HepG2 (cell line): ENCODE measurements around the gene ETS1. TPM values are rescaled to one million over a fixed set of nuclear protein-coding genes. Genes with fewer than 3 reads are reported as not detected.

Experiments used
- ATAC-seq: fragments of 200-7000 bp; cut with Tn5 transposase; 3 replicates; pipeline ENCODE4 v1.9.1; 2020; ENCODE audit warnings: mild to moderate bottlenecking, moderate library complexity
- BruUV-seq: library from RNA; stranded (reverse); fragments of 400-500 nt; replicated peaks from 2 replicates; lab custom pipeline; 2021; lab: Mats Ljungman, UMichigan
- CTCF ChIA-PET: fragments of 300-600 bp; formaldehyde crosslinking; extraction: SDS; loops from one replicate; lab custom pipeline; 2021; ENCODE audit warnings: low total read pairs, inconsistent platforms, low intra/inter-chr PET ratio; lab: Yijun Ruan, JAX
- POLR2A ChIA-PET: fragments of 350-600 bp; sonication (Branson Sonifier 250); formaldehyde crosslinking; loops from one replicate; lab custom pipeline; 2020; ENCODE audit warnings: antibody characterized with exemption, inconsistent platforms; lab: Yijun Ruan, JAX
- DNase-seq: peaks from one replicate; pipeline ENCODE4 v3.0.0-alpha.2; 2015; ENCODE audit warnings: low spot score
- FAIRE-seq: peaks from 3 replicates; lab custom pipeline; 2011; peaks lifted over from hg19 to GRCh38; lab: Jason Lieb, UNC
- H2AFZ ChIP-seq: one replicate; pipeline ENCODE4 v1.6.1; 2011; ENCODE audit warnings: low read length, inconsistent platforms
- H3K27ac ChIP-seq: fragments of 300-600 bp; 3 replicates; pipeline ENCODE4 v1.8.0; 2011; ENCODE audit warnings: mixed run types, mild to moderate bottlenecking, mixed read lengths, low read length, inconsistent platforms; ENCODE audit not compliant: insufficient read depth; ENCODE audit errors: extremely low read length
- H3K27me3 ChIP-seq, 2 experiments: fragments of 200-600 bp in 1 of 2; 2 replicates in 1 of 2; 3 replicates in 1 of 2; pipeline versions ENCODE4 v1.6.0 to v1.8.0; 2011; ENCODE audit warnings: low read length in 2 of 2, mild to moderate bottlenecking in 2 of 2, moderate library complexity in 2 of 2, inconsistent platforms in 1 of 2; ENCODE audit not compliant: insufficient read depth in 2 of 2, control insufficient read depth in 1 of 2
- H3K36me3 ChIP-seq, 2 experiments: fragments of 200-600 bp in 1 of 2; replicated peaks in 1 of 2; 2 replicates in 1 of 2; 3 replicates in 1 of 2; pipeline versions ENCODE4 v1.5.1 to v1.8.0; 2011; ENCODE audit warnings: low read length in 2 of 2, inconsistent platforms in 1 of 2; ENCODE audit not compliant: insufficient read depth in 2 of 2, control insufficient read depth in 1 of 2
- H3K4me1 ChIP-seq: 2 replicates; pipeline ENCODE4 v1.5.1; 2012; ENCODE audit warnings: low read length, inconsistent platforms; ENCODE audit not compliant: insufficient read depth
- H3K4me2 ChIP-seq: 2 replicates; pipeline ENCODE4 v1.6.0; 2011; ENCODE audit warnings: low read depth, low read length, inconsistent platforms
- H3K4me3 ChIP-seq, 3 experiments: fragments of 200-600 bp in 1 of 3; sonication (generic), shearing (Covaris generic) in 1 of 3; replicated peaks in 1 of 3; 2 replicates each; pipeline ENCODE4 v1.5.1; 2011 to 2016; ENCODE audit warnings: low read length in 3 of 3, inconsistent platforms in 2 of 3, low read depth in 2 of 3, mild to moderate bottlenecking in 2 of 3, control low read depth in 1 of 3, mixed read lengths in 1 of 3; ENCODE audit not compliant: insufficient read depth in 1 of 3
- H3K79me2 ChIP-seq: one replicate; pipeline ENCODE4 v1.6.1; 2011; ENCODE audit warnings: low read length, inconsistent platforms; ENCODE audit not compliant: insufficient read depth
- H3K9ac ChIP-seq: 2 replicates; pipeline ENCODE4 v1.6.0; 2011; ENCODE audit warnings: mild to moderate bottlenecking, low read depth, low read length, inconsistent platforms; ENCODE audit not compliant: insufficient read depth
- H3K9me3 ChIP-seq: 2 replicates; pipeline ENCODE4 v1.5.1; 2012; ENCODE audit warnings: mild to moderate bottlenecking, low read length
- H4K20me1 ChIP-seq: 2 replicates; pipeline ENCODE4 v1.6.0; 2011; ENCODE audit warnings: inconsistent platforms, mild to moderate bottlenecking, low read length, moderate library complexity; ENCODE audit not compliant: insufficient read depth
- EED ChIP-seq: sonication (generic); formaldehyde crosslinking; IDR thresholded peaks from 2 replicates; pipeline ENCODE4 v1.5.0; 2020; ENCODE audit warnings: mild to moderate bottlenecking, missing genetic modification reagents
- MAFK ChIP-seq, 2 experiments: IDR thresholded peaks in 1 of 2; conservative IDR thresholded peaks in 1 of 2; 2 replicates each; pipeline ENCODE4 v1.6.1; 2011; ENCODE audit warnings: improper control_type of control experiment in 2 of 2, low read length in 2 of 2
- PHF5A ChIP-seq: IDR thresholded peaks from one replicate; pipeline ENCODE4 v1.6.1; 2018; ENCODE audit warnings: low read depth, missing genetic modification reagents; ENCODE audit not compliant: unreplicated experiment
- SP1 ChIP-seq, 2 experiments: fragments of 450-650 bp in 1 of 2; sonication (generic) in 1 of 2; formaldehyde crosslinking in 1 of 2; IDR thresholded peaks; 2 replicates each; pipeline versions ENCODE4 v1.4.0 to v1.6.1; 2016 to 2020; ENCODE audit warnings: missing genetic modification reagents in 1 of 2
- SYNCRIP ChIP-seq: fragments of 200-400 bp; formaldehyde crosslinking; IDR thresholded peaks from 2 replicates; pipeline ENCODE4 v1.6.1; 2018; ENCODE audit warnings: mild to moderate bottlenecking, low read depth, low read length; ENCODE audit not compliant: insufficient read depth
- TCF7L2 ChIP-seq: IDR thresholded peaks from 2 replicates; pipeline ENCODE4 v1.6.1; 2011; ENCODE audit warnings: mild to moderate bottlenecking, low read depth, low read length, moderate library complexity
- YY1 ChIP-seq: IDR thresholded peaks from 2 replicates; pipeline ENCODE4 v1.6.1; 2011; ENCODE audit warnings: low read length, low read depth, moderate library complexity, mild to moderate bottlenecking; ENCODE audit not compliant: insufficient read depth, insufficient replicate concordance
- ZNF326 ChIP-seq: sonication (generic); formaldehyde crosslinking; IDR thresholded peaks from 2 replicates; pipeline ENCODE4 v1.4.0; 2020; ENCODE audit warnings: missing genetic modification reagents, borderline replicate concordance
- ZNF432 ChIP-seq: sonication (generic); formaldehyde crosslinking; IDR thresholded peaks from 2 replicates; pipeline ENCODE4 v1.5.0; 2020; ENCODE audit warnings: missing genetic modification reagents, mild to moderate bottlenecking, borderline replicate concordance
- ZNF768 ChIP-seq: sonication (generic); formaldehyde crosslinking; IDR thresholded peaks from 2 replicates; pipeline ENCODE4 v1.4.0; 2020; ENCODE audit warnings: missing genetic modification reagents
- WGBS: methylation state at CpG from one replicate; pipeline ENCODE4 v1.1.6; 2017; ENCODE audit warnings: low lambda C conversion rate; 5-methylcytosine and 5-hydroxymethylcytosine counted together
- in situ Hi-C: cut with HindIII; loops from 2 replicates; pipeline ENCODE4 v1.10.0; 2017; ENCODE audit warnings: low pct_unique_long_range_greater_than_20kb; ENCODE audit not compliant: extremely low pct_ligation_motif_present
- intact Hi-C: fragments of 100-400 bp; cut with micrococcal nuclease; formaldehyde crosslinking; loops from one replicate; pipeline ENCODE4 v1.10.0; 2022; ENCODE audit not compliant: unreplicated experiment
- polyA plus RNA-seq, 8 experiments: library from polyadenylated mRNA; depleted of rRNA in 3 of 8; stranded (reverse) in 7 of 8; unstranded in 1 of 8; fragments of >200 nt; fragmentation: Illumina TruSeq in 4 of 8; extraction: Trizol in 4 of 8; gene quantifications; 2 replicates each; pipeline versions ENCODE4 v1.2.1 to v1.2.3, GENCODE V29; 2011 to 2016; ENCODE audit warnings: low read depth in 4 of 8, missing spikeins in 1 of 8, mixed read lengths in 1 of 8; ENCODE audit not compliant: insufficient read depth in 1 of 8
- total RNA-seq, 5 experiments: library from RNA; depleted of rRNA; stranded (reverse); fragments of >200 nt; fragmentation: Illumina TruSeq; extraction: Trizol; gene quantifications; 2 replicates each; pipeline ENCODE4 v1.2.3, GENCODE V29; 2016; ENCODE audit warnings: low read depth in 1 of 5
- TF ChIP-seq, protein P1 (sequence below): sonication (generic); formaldehyde crosslinking; IDR thresholded peaks from 2 replicates; pipeline ENCODE4 v1.4.0; 2020; ENCODE audit warnings: missing genetic modification reagents, borderline replicate concordance
- TF ChIP-seq, protein P2 (sequence below): sonication (generic); formaldehyde crosslinking; IDR thresholded peaks from 2 replicates; pipeline ENCODE4 v1.8.1; 2022; ENCODE audit warnings: low read depth, mild to moderate bottlenecking, missing genetic modification reagents
- TF ChIP-seq, protein P3 (sequence below): sonication (generic); formaldehyde crosslinking; IDR thresholded peaks from 2 replicates; pipeline ENCODE4 v1.5.0; 2020; ENCODE audit warnings: missing genetic modification reagents, mild to moderate bottlenecking, borderline replicate concordance

Gene ETS1
- total and polyA plus RNA-seq, 2 of the 13 experiments (the other 11 are each of a cell fraction or from before 2014, with no cell fraction given): 0.18 to 0.34 TPM

DNA sequence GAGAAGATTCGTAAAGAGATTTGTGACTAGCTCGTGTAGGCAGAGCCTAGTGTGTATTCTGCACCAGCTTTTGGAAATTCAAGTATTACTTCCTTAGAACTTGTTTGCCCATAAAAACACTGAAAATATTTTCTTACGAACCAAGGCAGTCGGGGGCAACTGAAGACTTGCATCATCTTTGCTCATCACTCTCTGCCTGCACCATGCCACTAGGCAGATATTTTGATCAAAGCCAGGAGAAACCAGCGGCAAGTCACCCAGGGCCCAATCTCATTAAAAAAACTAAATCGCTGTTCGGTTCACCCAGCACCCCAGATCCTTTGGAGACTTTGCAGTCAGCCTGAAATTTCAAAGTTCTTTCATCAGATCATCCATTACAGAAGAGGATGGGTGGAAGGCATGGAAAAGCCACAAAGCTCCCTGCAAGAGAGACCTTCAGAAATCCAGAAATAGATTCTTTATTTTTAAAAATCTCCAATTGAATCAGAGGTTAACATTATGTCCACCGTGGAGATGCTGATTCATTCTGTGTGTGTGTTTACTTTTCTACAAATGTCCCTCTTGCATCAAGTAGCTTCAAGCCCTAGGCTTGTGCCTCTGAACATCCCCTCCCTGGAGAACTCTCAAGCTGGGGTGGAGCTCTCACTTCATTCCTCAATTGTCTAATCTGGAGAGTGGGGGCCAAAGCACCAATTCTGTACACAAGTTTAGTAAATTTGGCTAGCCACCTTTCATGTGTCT lies 78.4 kb downstream of the ETS1 start:
- no peaks in the 10 kb centered on the region for H3K9me3 ChIP-seq
- TF ChIP-seq PHF5A (CRISPR knock-in tag) (no peak), TCF7L2 (no peak), YY1 (no peak), SYNCRIP (no peak), ZNF432 (CRISPR knock-in tag) (no peak), ZNF326 (CRISPR knock-in tag) (no peak)
- POLR2A ChIA-PET: no interaction called here
- H3K36me3 ChIP-seq: no peaks in the 10 kb centered on the region
- in situ Hi-C loops (no loop called here), intact Hi-C loops (no loop called here)
- no peak for FAIRE-seq
- H3K9ac ChIP-seq: no peak overlapping the region
- CTCF ChIA-PET: no interaction called here
- H3K4me1 ChIP-seq: no peaks in the 10 kb centered on the region
- DNase-seq: no peak
- no TSS peak for BruUV-seq
- H3K27ac ChIP-seq: no peak overlapping the region
- H2AFZ ChIP-seq: no peak overlapping the region
- ATAC-seq: no peak
- H3K27me3 ChIP-seq: peaks cover 0 to 3% of the 10 kb centered on the region in 2 experiments; a peak in 1 of 5 replicates
- no peaks in the 10 kb centered on the region for H3K79me2 ChIP-seq
- H3K4me2 ChIP-seq: no peak overlapping the region
- H3K4me3 ChIP-seq: no peak overlapping the region
- WGBS: 31% methylated on average over 8 of the region's 8 CpGs
- H4K20me1 ChIP-seq: no peaks in the 10 kb centered on the region

DNA sequence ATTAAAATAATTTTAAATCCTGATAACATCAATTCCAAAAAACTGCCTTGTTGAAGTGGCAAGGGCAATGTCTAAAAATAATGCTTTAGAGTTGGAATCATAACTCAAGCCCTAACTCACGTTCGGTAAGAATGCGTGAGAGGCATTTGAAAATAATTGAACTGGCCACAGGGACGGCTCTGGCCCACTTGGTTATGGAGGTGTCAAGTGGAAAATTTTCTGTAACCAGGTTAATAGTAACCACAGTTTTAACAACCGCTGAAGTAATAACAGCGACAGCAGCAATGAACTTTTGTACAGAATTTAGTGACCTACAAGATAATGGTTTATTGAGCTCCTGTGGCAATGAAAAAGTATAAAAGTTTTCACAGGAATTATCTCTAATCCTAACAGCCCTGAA lies 79.4 kb downstream of the ETS1 start:
- Histone ChIP-seq H4K20me1 (no peaks in the 10 kb centered on the region), H3K4me3 (no peak overlapping the region), H3K27me3 (peaks cover 0 to 3% of the 10 kb centered on the region in 2 experiments; a peak in 1 of 5 replicates), H3K4me1 (no peaks in the 10 kb centered on the region), H3K36me3 (no peaks in the 10 kb centered on the region), H3K4me2 (no peak overlapping the region), H3K9ac (no peak overlapping the region), H3K27ac (no peak overlapping the region), H3K79me2 (no peaks in the 10 kb centered on the region), H3K9me3 (no peaks in the 10 kb centered on the region), H2AFZ (no peak overlapping the region)
- ChIA-PET POLR2A (no interaction called here), CTCF (no interaction called here)
- intact Hi-C loops (no loop called here), in situ Hi-C loops (no loop called here)
- ATAC-seq (no peak), DNase-seq (no peak), FAIRE-seq (no peak)
- 44% methylated on average over 6 of the region's 6 CpGs for WGBS
- no TSS peak for BruUV-seq
- TF ChIP-seq, protein P1, sequence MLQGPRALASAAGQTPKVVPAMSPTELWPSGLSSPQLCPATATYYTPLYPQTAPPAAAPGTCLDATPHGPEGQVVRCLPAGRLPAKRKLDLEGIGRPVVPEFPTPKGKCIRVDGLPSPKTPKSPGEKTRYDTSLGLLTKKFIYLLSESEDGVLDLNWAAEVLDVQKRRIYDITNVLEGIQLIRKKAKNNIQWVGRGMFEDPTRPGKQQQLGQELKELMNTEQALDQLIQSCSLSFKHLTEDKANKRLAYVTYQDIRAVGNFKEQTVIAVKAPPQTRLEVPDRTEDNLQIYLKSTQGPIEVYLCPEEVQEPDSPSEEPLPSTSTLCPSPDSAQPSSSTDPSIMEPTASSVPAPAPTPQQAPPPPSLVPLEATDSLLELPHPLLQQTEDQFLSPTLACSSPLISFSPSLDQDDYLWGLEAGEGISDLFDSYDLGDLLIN (CRISPR knock-in tag): no peak
- TF ChIP-seq EED (CRISPR knock-in tag) (no peak), MAFK (conservative IDR thresholded peaks at IDR 0.05 in 1 of 2, IDR thresholded peaks at IDR 0.05 in 1 of 2; ENCODE audit: low read length in 2 of 2) (no peak), ZNF768 (CRISPR knock-in tag) (no peak), SP1 (IDR thresholded peaks at IDR 0.05) (no peak), SP1 (CRISPR knock-in tag; IDR thresholded peaks at IDR 0.05) (no peak)
- TF ChIP-seq, protein P2, sequence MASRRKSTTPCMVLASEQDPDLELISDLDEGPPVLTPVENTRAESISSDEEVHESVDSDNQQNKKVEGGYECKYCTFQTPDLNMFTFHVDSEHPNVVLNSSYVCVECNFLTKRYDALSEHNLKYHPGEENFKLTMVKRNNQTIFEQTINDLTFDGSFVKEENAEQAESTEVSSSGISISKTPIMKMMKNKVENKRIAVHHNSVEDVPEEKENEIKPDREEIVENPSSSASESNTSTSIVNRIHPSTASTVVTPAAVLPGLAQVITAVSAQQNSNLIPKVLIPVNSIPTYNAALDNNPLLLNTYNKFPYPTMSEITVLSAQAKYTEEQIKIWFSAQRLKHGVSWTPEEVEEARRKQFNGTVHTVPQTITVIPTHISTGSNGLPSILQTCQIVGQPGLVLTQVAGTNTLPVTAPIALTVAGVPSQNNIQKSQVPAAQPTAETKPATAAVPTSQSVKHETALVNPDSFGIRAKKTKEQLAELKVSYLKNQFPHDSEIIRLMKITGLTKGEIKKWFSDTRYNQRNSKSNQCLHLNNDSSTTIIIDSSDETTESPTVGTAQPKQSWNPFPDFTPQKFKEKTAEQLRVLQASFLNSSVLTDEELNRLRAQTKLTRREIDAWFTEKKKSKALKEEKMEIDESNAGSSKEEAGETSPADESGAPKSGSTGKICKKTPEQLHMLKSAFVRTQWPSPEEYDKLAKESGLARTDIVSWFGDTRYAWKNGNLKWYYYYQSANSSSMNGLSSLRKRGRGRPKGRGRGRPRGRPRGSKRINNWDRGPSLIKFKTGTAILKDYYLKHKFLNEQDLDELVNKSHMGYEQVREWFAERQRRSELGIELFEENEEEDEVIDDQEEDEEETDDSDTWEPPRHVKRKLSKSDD (CRISPR knock-in tag): no peak
- TF ChIP-seq, protein P3, sequence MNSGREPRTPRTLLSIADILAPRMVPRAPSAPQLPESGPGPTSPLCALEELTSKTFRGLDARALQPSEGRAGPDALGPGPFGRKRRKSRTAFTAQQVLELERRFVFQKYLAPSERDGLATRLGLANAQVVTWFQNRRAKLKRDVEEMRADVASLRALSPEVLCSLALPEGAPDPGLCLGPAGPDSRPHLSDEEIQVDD (CRISPR knock-in tag): no peak
